ENCODE data around the gene AKR1D1. TPM values are rescaled to one million over a fixed set of nuclear protein-coding genes. Genes with fewer than 3 reads are reported as not detected.
"Not testable (repeated sequence)": the region's sequence is repeated elsewhere in the genome, so short reads cannot be mapped to it uniquely, and the experiment has no call there.

AKR1D1 gene
- total RNA-seq, 2 experiments from 2014 or later, result not detected

DNA sequence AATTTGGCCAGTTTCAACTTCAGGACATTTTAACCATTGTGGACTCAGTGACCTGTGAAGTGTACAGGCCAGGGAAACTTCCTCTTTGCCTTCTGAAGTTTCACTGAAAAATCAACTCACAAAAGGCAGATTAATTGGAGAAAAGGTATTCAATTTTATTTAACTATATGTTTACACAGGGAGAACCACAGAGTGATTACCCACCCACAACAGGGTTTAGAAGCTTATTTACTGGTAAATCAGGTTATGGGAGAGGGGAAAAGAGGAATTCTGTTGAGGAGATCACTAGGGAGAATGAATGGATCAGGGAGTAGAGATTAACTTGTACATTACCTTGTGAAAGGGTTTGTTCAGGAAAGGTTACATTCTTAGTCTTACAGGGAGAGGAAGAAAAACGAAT, 1.7 kb upstream of the AKR1D1 start:
- CTCF ChIA-PET, result no interaction called here
- no peaks in the 10 kb centered on the region for H3K36me3 Mint-ChIP-seq (ENCODE audit: low read depth)
- POLR2A ChIA-PET, result no interaction called here
- ATAC-seq (no peak), DNase-seq (no peak)
- peaks cover 3% of the 10 kb centered on the region for H3K27me3 Mint-ChIP-seq
- H3K9me3 Mint-ChIP-seq (ENCODE audit: low read depth), result peaks cover 7% of the 10 kb centered on the region
- intact Hi-C loops (cut with DNase I, micrococcal nuclease), result no loop called here
- no peak overlapping the region for H3K27ac Mint-ChIP-seq
- H3K4me1 Mint-ChIP-seq, result no peaks in the 10 kb centered on the region
- no peak overlapping the region for H3K4me3 Mint-ChIP-seq

DNA sequence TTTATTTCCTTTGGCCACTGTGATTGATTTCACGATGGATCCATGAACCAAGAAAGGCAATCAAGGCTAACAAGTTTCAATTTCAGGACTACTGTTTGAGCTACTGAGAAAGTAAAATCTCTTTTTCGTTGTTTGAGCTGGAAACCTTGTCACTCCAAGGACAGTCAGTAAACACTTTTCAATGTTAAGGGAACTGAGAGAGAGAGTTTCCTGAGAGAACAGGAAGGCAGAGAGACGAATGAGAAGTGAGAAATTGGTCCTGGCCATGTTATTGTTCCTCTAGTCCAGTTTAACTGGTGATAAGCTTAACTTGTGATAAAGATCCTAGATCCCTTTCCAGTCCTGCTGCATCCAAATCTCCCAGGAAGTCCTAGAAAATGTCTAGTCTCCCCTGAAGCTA, 909 bp upstream of the AKR1D1 start:
- no peak overlapping the region for H3K4me3 Mint-ChIP-seq
- intact Hi-C loops (cut with DNase I, micrococcal nuclease), result no loop called here
- DNase-seq (no peak), ATAC-seq (no peak)
- ChIA-PET CTCF (no interaction called here), POLR2A (no interaction called here)
- H3K4me1 Mint-ChIP-seq, result no peaks in the 10 kb centered on the region
- peaks cover 3% of the 10 kb centered on the region for H3K27me3 Mint-ChIP-seq
- H3K27ac Mint-ChIP-seq, result no peak overlapping the region
- H3K36me3 Mint-ChIP-seq (ENCODE audit: low read depth), result no peaks in the 10 kb centered on the region
- H3K9me3 Mint-ChIP-seq (ENCODE audit: low read depth), result peaks cover 7% of the 10 kb centered on the region

GRCh38 chr7:138075786-138076185, 473 bp upstream of the AKR1D1 start:
- intact Hi-C loops (cut with DNase I, micrococcal nuclease); CTCF ChIA-PET; H3K9me3 Mint-ChIP-seq (ENCODE audit: low read depth); H3K27ac Mint-ChIP-seq; H3K36me3 Mint-ChIP-seq (ENCODE audit: low read depth); POLR2A ChIA-PET; H3K4me3 Mint-ChIP-seq; ATAC-seq; H3K4me1 Mint-ChIP-seq; DNase-seq; H3K27me3 Mint-ChIP-seq: not testable (repeated sequence)

DNA sequence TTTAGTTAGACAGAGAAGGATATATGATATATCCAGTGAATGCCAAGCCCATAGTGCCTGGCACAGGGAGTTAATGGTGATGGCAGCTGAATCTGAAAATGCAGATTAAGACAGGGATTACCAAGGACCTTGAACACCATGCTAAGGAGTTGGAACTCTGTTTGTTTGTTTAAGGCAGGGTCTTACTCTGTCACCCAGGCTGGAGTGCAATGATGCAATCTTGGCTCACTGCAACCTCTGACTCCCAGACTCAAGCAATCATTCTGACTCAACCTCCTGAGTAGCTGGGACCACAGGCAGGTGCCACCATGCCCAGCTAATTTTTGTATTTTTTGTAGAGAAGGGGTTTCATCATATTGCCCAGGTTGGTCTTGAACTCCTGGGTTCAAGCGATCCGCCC, 1.6 kb downstream of the AKR1D1 start:
- Mint-ChIP-seq H3K4me1 (no peaks in the 10 kb centered on the region), H3K27me3 (peaks cover 2% of the 10 kb centered on the region), H3K4me3 (no peak overlapping the region), H3K27ac (no peak overlapping the region), H3K9me3 (ENCODE audit: low read depth) (peaks cover 7% of the 10 kb centered on the region), H3K36me3 (ENCODE audit: low read depth) (no peaks in the 10 kb centered on the region)
- ChIA-PET CTCF (interaction anchor here (0.6 kb wide), 1 partner anchor 42 kb away, joined by 3 read pairs; no protein-coding TSS in a partner anchor), POLR2A (no interaction called here)
- DNase-seq (peak; percentile 7), ATAC-seq (no peak)
- intact Hi-C loops (cut with DNase I, micrococcal nuclease), result no loop called here

DNA sequence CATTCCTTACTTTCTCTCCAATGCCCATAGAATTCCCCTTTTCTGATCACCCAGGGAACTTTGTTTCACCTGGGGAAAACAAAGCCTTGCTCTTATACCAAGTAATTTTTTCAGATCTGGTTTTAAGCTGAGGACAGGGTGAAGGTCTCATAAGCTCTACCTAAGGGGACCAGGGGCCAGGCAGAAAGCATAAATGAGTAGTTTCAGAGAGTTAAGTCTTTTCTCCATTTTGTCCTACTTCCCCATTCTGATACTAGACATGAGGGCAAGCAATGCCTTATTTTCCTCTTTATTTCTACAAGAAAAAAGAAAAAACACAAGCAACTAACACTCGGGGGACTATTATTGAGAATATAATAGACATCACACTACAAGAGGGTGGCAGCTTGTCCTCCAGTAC, 2.9 kb downstream of the AKR1D1 start:
- no peak overlapping the region for H3K4me3 Mint-ChIP-seq
- H3K4me1 Mint-ChIP-seq, result no peaks in the 10 kb centered on the region
- no peaks in the 10 kb centered on the region for H3K36me3 Mint-ChIP-seq (ENCODE audit: low read depth)
- no peak for ATAC-seq
- CTCF ChIA-PET, result interaction anchor here (0.6 kb wide), 1 partner anchor 49 kb away, joined by 3 read pairs; no protein-coding TSS in a partner anchor
- peaks cover under 1% of the 10 kb centered on the region for H3K27me3 Mint-ChIP-seq
- POLR2A ChIA-PET, result no interaction called here
- H3K9me3 Mint-ChIP-seq (ENCODE audit: low read depth), result peaks cover 6% of the 10 kb centered on the region
- DNase-seq, result no peak
- intact Hi-C loops (cut with DNase I, micrococcal nuclease), result no loop called here
- H3K27ac Mint-ChIP-seq, result no peak overlapping the region

DNA sequence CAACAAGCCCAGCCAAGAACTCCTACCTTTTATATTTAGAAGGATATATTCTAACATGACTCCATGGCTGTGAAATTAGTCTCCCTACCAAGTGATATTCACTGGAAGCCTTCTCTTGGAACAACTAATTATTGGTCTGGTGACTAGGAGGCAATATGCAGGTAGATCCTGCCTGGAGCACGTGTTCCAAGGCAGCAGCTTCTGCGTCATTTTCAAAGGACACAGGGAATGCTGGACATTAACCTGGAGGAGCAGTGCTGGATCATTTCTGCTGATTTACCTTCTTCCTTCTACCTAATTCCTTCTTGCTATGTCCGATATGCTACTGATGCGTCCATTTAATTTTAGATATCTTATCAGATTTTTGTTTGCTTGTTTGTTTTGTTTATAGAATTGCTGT, 5.6 kb downstream of the AKR1D1 start:
- no peaks in the 10 kb centered on the region for H3K4me1 Mint-ChIP-seq
- CTCF ChIA-PET, result no interaction called here
- H3K36me3 Mint-ChIP-seq (ENCODE audit: low read depth), result no peaks in the 10 kb centered on the region
- H3K27me3 Mint-ChIP-seq, result peaks cover 2% of the 10 kb centered on the region
- no peaks in the 10 kb centered on the region for H3K9me3 Mint-ChIP-seq (ENCODE audit: low read depth)
- H3K4me3 Mint-ChIP-seq, result no peak overlapping the region
- DNase-seq (no peak), ATAC-seq (no peak)
- H3K27ac Mint-ChIP-seq, result no peak overlapping the region
- POLR2A ChIA-PET, result no interaction called here
- intact Hi-C loops (cut with DNase I, micrococcal nuclease), result no loop called here

GRCh38 chr7:138083859-138084258, 7.6 kb downstream of the AKR1D1 start:
- H3K4me1 Mint-ChIP-seq, result no peaks in the 10 kb centered on the region
- ATAC-seq, result no peak
- peaks cover 2% of the 10 kb centered on the region for H3K27me3 Mint-ChIP-seq
- no peak for DNase-seq
- ChIA-PET POLR2A (no interaction called here), CTCF (no interaction called here)
- no peak overlapping the region for H3K27ac Mint-ChIP-seq
- H3K36me3 Mint-ChIP-seq (ENCODE audit: low read depth), result no peaks in the 10 kb centered on the region
- no peaks in the 10 kb centered on the region for H3K9me3 Mint-ChIP-seq (ENCODE audit: low read depth)
- intact Hi-C loops (cut with DNase I, micrococcal nuclease), result no loop called here
- H3K4me3 Mint-ChIP-seq, result no peak overlapping the region

GRCh38 chr7:138086563-138087270, 10.5 kb downstream of the AKR1D1 start:
- H3K27me3 Mint-ChIP-seq, result peaks cover 2% of the 10 kb centered on the region
- no peak overlapping the region for H3K4me3 Mint-ChIP-seq
- H3K36me3 Mint-ChIP-seq (ENCODE audit: low read depth), result no peaks in the 10 kb centered on the region
- POLR2A ChIA-PET, result no interaction called here
- no peaks in the 10 kb centered on the region for H3K9me3 Mint-ChIP-seq (ENCODE audit: low read depth)
- DNase-seq (no peak), ATAC-seq (no peak)
- no peak overlapping the region for H3K27ac Mint-ChIP-seq
- intact Hi-C loops (cut with DNase I, micrococcal nuclease), result no loop called here
- CTCF ChIA-PET, result interaction anchor here (1.6 kb wide), 1 partner anchor 25 kb away, joined by 3 read pairs; no protein-coding TSS in a partner anchor
- H3K4me1 Mint-ChIP-seq, result no peaks in the 10 kb centered on the region

DNA sequence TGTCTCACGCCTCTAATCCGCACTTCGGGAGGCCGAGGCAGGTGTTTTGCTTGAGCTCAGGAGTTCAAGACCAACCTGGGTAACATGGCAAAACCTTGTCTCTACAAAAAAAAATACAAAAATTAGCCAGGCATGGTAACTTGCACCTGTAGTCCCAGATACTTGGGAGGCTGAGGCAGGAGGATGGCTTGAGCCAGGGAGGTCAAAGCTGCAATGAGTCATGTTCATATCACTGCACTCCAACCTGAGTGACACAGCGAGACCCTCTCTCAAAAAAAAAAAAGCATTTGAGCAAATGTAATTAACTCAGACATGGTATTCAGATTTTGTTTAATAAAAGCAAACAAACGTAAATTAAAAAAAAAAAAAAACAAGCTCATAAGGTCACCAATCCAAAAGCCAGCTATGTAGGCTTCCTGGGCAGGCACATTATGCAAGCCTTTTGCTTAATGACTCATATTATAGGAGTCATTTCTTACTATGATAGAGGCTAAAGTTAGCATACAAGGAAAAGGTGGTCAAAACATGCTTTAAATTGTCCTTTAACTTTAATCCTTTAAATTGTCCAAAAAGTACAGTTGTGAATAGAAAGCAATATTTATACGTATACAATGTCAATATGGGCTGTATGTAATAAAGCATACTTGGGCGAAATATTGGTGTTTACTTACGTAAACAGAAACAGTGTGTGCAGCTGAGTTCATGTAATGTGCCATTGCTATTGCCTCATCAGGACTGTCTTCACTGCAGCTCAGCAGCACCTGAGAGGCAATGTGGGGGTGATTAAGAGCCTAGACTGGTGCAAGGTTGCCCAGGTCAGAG, 13.0 kb downstream of the AKR1D1 start:
- intact Hi-C loops (cut with DNase I, micrococcal nuclease), result no loop called here
- Mint-ChIP-seq H3K27me3 (peaks cover 2% of the 10 kb centered on the region), H3K4me3 (no peak overlapping the region), H3K4me1 (no peaks in the 10 kb centered on the region), H3K36me3 (ENCODE audit: low read depth) (no peaks in the 10 kb centered on the region), H3K27ac (no peak overlapping the region), H3K9me3 (ENCODE audit: low read depth) (no peaks in the 10 kb centered on the region)
- ChIA-PET POLR2A (interaction anchor here (0.6 kb wide), 1 partner anchor 72 kb away, joined by 7 read pairs; no protein-coding TSS in a partner anchor), CTCF (interaction anchor here (0.6 to 0.9 kb wide), 3 partner anchors 24 to 219 kb away, joined by 3 to 5 read pairs (median 3); no protein-coding TSS in a partner anchor)
- ATAC-seq (peak; percentile 61), DNase-seq (no peak)

DNA sequence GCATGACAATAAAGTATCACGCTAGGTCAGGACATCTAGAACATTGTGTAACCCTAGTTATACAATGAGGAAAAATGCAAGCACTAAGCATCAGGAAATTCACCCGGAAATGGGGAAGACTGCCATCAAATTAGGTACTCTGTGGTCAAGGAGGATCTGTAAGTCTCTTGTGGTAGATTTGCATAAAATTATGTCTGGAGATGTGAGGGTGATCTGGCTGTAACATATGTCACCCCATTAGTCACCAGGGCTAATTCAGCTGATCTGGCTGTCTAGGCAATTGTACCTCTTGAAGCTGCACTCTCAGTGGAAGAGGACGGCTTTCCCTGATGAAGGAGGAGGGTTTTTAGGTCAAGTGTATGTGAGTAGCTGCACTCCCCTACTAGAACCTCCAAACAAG, 14.8 kb downstream of the AKR1D1 start:
- no peak for DNase-seq
- no peaks in the 10 kb centered on the region for H3K9me3 Mint-ChIP-seq (ENCODE audit: low read depth)
- no peaks in the 10 kb centered on the region for H3K4me1 Mint-ChIP-seq
- intact Hi-C loops (cut with DNase I, micrococcal nuclease), result no loop called here
- no peak overlapping the region for H3K27ac Mint-ChIP-seq
- H3K27me3 Mint-ChIP-seq, result peaks cover 6% of the 10 kb centered on the region
- no peaks in the 10 kb centered on the region for H3K36me3 Mint-ChIP-seq (ENCODE audit: low read depth)
- ChIA-PET CTCF (no interaction called here), POLR2A (no interaction called here)
- H3K4me3 Mint-ChIP-seq, result no peak overlapping the region
- ATAC-seq, result no peak

- POLR2A ChIA-PET; H3K27me3 Mint-ChIP-seq; ATAC-seq; DNase-seq; intact Hi-C loops (cut with DNase I, micrococcal nuclease); H3K36me3 Mint-ChIP-seq (ENCODE audit: low read depth); H3K9me3 Mint-ChIP-seq (ENCODE audit: low read depth); H3K4me1 Mint-ChIP-seq; H3K27ac Mint-ChIP-seq; H3K4me3 Mint-ChIP-seq: not testable (repeated sequence)
- CTCF ChIA-PET, result interaction anchor here (0.5 to 0.8 kb wide), 2 partner anchors 10 to 437 kb away, joined by 3 read pairs; no protein-coding TSS in a partner anchor
Observed at GRCh38 chr7:138091840-138092239, 15.6 kb downstream of the AKR1D1 start.

GRCh38 chr7:138092486-138093028, 16.3 kb downstream of the AKR1D1 start:
- POLR2A ChIA-PET, result no interaction called here
- H3K27ac Mint-ChIP-seq, result no peak overlapping the region
- CTCF ChIA-PET, result interaction anchor here (0.6 kb wide), 1 partner anchor 596 kb away, joined by 4 read pairs; no protein-coding TSS in a partner anchor
- H3K9me3 Mint-ChIP-seq (ENCODE audit: low read depth), result no peaks in the 10 kb centered on the region
- H3K4me1 Mint-ChIP-seq, result no peaks in the 10 kb centered on the region
- DNase-seq (no peak), ATAC-seq (no peak)
- intact Hi-C loops (cut with DNase I, micrococcal nuclease), result no loop called here
- no peak overlapping the region for H3K4me3 Mint-ChIP-seq
- H3K36me3 Mint-ChIP-seq (ENCODE audit: low read depth), result no peaks in the 10 kb centered on the region
- H3K27me3 Mint-ChIP-seq, result peaks cover 8% of the 10 kb centered on the region
